Measurements from ENCODE around the gene RYR2. TPM values are rescaled to one million over a fixed set of nuclear protein-coding genes. Genes with fewer than 3 reads are reported as not detected.

The RYR2 gene
- total and polyA plus RNA-seq, 8 donors: 1.6 to 6.9 (median 4.4) TPM

DNA sequence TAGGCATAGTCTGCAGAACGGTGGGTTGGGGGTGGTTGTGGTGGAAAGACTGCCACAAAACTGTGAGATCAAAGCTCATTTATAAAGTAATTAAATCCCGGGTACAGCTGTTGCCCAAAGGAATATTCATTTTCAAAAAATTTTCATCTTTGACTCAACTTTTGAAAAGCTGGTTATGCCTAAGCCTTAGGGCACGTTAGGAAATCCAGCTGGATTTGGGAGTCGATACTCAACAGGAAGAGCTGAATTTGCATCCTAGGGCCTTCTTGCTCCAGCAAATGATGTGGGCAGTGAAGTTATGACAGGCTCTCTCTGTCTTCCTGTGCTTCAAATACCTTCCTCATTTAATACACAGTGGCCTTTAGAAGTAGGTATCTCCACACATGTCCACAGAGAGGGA is 817.0 kb downstream of the RYR2 start:
- H3K36me3 ChIP-seq: no peaks in the 10 kb centered on the region
- no peak for ATAC-seq
- 60 to 61% methylated on average over 4 of the region's 4 CpGs for WGBS, 2 donors
- DNase-seq: no peak
- no peak for FAIRE-seq
- no peak overlapping the region for H3K27ac ChIP-seq
- TF ChIP-seq, protein P1, sequence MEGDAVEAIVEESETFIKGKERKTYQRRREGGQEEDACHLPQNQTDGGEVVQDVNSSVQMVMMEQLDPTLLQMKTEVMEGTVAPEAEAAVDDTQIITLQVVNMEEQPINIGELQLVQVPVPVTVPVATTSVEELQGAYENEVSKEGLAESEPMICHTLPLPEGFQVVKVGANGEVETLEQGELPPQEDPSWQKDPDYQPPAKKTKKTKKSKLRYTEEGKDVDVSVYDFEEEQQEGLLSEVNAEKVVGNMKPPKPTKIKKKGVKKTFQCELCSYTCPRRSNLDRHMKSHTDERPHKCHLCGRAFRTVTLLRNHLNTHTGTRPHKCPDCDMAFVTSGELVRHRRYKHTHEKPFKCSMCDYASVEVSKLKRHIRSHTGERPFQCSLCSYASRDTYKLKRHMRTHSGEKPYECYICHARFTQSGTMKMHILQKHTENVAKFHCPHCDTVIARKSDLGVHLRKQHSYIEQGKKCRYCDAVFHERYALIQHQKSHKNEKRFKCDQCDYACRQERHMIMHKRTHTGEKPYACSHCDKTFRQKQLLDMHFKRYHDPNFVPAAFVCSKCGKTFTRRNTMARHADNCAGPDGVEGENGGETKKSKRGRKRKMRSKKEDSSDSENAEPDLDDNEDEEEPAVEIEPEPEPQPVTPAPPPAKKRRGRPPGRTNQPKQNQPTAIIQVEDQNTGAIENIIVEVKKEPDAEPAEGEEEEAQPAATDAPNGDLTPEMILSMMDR (IDR thresholded peaks at IDR 0.05): no peak
- H3K4me3 ChIP-seq: no peak overlapping the region
- intact Hi-C loops (cut with DNase I): no loop called here
- no peaks in the 10 kb centered on the region for H3K4me1 ChIP-seq
- H3K9me3 ChIP-seq: no peaks in the 10 kb centered on the region
- no peaks in the 10 kb centered on the region for H3K27me3 ChIP-seq

DNA sequence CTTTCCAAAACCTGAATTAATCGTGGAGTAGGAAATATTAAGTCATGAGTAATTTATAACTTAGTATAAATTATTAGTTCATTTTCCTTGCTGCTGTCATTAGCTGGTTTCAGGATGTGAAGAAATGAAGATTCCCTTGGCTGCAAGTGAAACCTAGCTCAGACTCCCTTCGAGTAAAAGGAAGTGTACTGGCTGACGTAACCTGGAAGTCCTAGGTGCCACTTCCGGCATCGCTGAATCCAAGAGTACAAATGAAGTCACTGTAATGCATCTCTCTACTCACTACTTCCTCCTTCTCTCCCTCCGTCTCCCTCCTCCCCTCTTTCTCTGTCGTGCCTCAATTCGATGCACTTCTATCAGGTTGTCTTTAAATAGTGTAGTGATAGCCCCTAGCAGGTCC is 820.0 kb downstream of the RYR2 start:
- TF ChIP-seq, protein P1 (IDR thresholded peaks at IDR 0.05): no peak
- FAIRE-seq: no peak
- no peak for ATAC-seq
- Histone ChIP-seq H3K4me3 (no peak overlapping the region), H3K27ac (no peak overlapping the region), H3K9me3 (no peaks in the 10 kb centered on the region), H3K27me3 (no peaks in the 10 kb centered on the region), H3K36me3 (no peaks in the 10 kb centered on the region), H3K4me1 (peaks cover 0 to 4% (median 0%) of the 10 kb centered on the region in 3 donors)
- no peak for DNase-seq
- WGBS, 2 donors: 75 to 79% methylated on average over 8 of the region's 8 CpGs
- intact Hi-C loops (cut with DNase I): no loop called here

DNA sequence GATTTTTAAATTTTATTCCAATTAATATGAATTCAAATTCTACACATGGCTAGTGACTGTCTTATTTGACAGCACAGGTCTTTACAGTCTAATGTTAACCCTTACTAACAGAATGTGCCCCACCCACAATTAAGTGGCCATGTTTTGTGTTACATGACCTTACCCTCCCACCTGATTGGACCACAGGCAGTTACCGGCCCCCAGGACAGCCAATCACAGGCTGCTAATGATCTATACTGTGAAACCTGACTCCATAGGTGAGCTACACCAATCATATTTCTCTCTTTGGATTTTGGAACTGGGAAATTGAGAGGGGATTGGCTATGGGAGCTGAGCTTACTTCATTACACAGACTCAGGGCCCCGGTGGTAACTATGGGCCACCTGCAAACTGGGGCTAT is 821.2 kb downstream of the RYR2 start:
- Histone ChIP-seq H3K4me3 (no peak overlapping the region), H3K27ac (no peak overlapping the region), H3K27me3 (no peaks in the 10 kb centered on the region), H3K9me3 (no peaks in the 10 kb centered on the region), H3K4me1 (peaks cover 0 to 4% (median 0%) of the 10 kb centered on the region in 3 donors), H3K36me3 (no peaks in the 10 kb centered on the region)
- DNase-seq: no peak
- intact Hi-C loops (cut with DNase I): no loop called here
- no peak for ATAC-seq
- 81 to 83% methylated on average over 2 of the region's 2 CpGs for WGBS, 2 donors
- TF ChIP-seq, protein P1 (IDR thresholded peaks at IDR 0.05): no peak
- FAIRE-seq: no peak

DNA sequence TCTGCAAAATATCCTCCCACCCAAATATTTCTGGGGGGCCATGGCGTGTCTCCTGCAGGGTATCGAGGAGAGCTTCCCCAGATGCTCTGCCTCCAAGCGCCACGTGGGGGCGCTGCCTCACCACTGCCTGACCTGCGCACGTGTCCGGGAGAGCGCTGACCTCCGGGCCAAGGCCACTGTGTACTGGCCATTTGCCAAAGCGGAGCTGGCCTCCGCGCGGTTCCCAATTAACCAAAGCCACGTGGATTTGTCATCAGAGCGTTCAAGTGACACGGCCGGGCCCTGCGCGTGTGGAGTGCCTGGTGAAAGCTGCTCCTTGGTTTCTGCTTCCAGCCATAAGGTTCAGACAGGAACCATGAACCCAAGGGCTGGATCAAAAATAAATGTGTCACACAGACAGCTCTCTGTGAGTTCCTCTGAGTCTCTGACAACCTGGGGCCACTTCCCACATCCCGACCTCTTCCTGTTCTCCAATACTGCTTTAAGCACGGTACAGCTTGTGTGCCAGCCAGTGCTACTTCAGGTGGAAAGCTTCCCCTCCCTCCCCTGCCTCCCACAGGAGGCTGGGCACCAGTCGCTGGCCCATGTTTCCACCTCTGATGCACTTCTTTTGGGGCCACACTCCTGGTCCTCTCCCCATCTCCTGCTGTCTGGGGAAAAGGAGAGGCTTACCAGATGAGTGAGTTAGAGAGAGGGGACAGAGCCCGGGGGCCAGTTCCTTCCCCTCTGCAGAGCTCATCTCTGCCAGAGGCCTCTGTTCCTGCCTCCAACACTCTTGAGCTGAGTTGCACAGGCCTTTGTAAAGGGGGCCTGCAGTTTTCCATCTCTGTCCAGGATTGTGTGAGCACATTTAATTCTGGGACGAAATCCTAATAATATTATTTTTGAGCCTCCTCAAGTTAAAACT is 822.6 kb downstream of the RYR2 start:
- peak; percentile 67 to 94 (median 88) for DNase-seq
- intact Hi-C loops (cut with DNase I): no loop called here
- peaks cover 0 to 4% (median 0%) of the 10 kb centered on the region in 3 donors for H3K4me1 ChIP-seq
- H3K4me3 ChIP-seq: peak overlapping the region in 1 of 4 donors; percentile 12
- no peak for FAIRE-seq
- H3K9me3 ChIP-seq: no peaks in the 10 kb centered on the region
- no peaks in the 10 kb centered on the region for H3K27me3 ChIP-seq
- peak; percentile 90 to 95 (median 94) for ATAC-seq
- peak overlapping the region in 1 of 4 donors; percentile 37 for H3K27ac ChIP-seq
- TF ChIP-seq, protein P1 (IDR thresholded peaks at IDR 0.05): peak; percentile 80 to 89 (median 84)
- no peaks in the 10 kb centered on the region for H3K36me3 ChIP-seq
- WGBS, 2 donors: 15 to 16% methylated on average over 25 of the region's 25 CpGs

DNA sequence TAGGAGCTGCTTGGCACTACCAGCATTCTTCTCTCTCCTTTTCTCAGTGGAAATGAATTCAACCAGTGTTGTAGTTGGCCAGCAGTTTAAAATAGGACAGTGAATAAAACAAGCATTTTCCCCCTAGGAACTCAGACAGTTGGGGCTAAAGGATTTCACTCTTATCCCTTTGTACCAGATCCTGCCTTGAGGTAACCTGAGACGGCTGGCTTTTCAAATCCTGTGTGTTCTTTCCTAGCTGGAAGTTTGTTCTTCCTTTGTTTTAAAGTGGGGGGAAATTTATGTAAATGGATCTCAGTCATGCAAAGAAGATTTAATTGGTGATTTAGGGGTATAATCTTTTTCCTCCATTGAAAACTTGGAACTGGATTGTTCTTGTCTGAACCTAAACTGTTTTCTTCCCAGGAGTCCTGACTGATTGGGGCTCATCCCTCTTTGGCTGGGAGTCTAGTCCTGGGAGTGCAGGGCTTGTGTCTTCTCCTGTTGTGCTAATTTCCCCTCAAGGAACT is 825.5 kb downstream of the RYR2 start:
- no peaks in the 10 kb centered on the region for H3K27me3 ChIP-seq
- WGBS, 2 donors: 88 to 90% methylated on average over 1 of the region's 1 CpG
- TF ChIP-seq, protein P1 (IDR thresholded peaks at IDR 0.05): no peak
- H3K9me3 ChIP-seq: no peaks in the 10 kb centered on the region
- H3K27ac ChIP-seq: no peak overlapping the region
- peaks cover 0 to 4% (median 0%) of the 10 kb centered on the region in 3 donors for H3K4me1 ChIP-seq
- intact Hi-C loops (cut with DNase I): no loop called here
- no peak for ATAC-seq
- H3K4me3 ChIP-seq: no peak overlapping the region
- H3K36me3 ChIP-seq: no peaks in the 10 kb centered on the region
- no peak for DNase-seq
- no peak for FAIRE-seq

Measured in pancreas (tissue), 10 donors.